Activated CD4-positive, alpha-beta memory T cell treated with anti-CD3 and anti-CD28 coated beads, Interleukin-2, amount 10 ng/mL, durations not matched to agents 7 days and 5 days (primary cell): ENCODE measurements around the gene PSME4. TPM values are rescaled to one million over a fixed set of nuclear protein-coding genes. Genes with fewer than 3 reads are reported as not detected.

Experiments
- total RNA-seq, 2 experiments: library from RNA; stranded (reverse); gene quantifications; one replicate each; pipeline ENCODE4 v1.2.3, GENCODE V29; 2021

Gene PSME4
- total RNA-seq, 2 experiments from 2014 or later = 47.4 to 47.8 TPM

Other genes with a start within 250 kb of the PSME4 start
- 10 to 100 TPM in 1 of 2 experiments, 1 to 10 TPM in 1; 9.1 to 10.3 TPM for gene CHAC2, start 203.2 kb downstream of the PSME4 start, total RNA-seq
- gene ASB3, start 184.0 kb downstream of the PSME4 start, total RNA-seq = 10 to 100 TPM; 27.6 to 29.5 TPM
- 10 to 100 TPM; 32.6 to 33.3 TPM for gene ERLEC1, start 183.9 kb downstream of the PSME4 start, total RNA-seq
- 1 to 10 TPM; 1.4 to 1.7 TPM for gene GPR75, start 111.0 kb downstream of the PSME4 start, total RNA-seq
- gene ACYP2, start 144.6 kb upstream of the PSME4 start, total RNA-seq = 1 to 10 TPM; 8.6 to 10.0 TPM